K562 (cell line): Measurements from ENCODE around the gene KRTAP2-3. TPM values are rescaled to one million over a fixed set of nuclear protein-coding genes. Genes with fewer than 3 reads are reported as not detected.

Source experiments
- ATAC-seq: fragments of 200-7000 bp; cut with Tn5 transposase; 3 replicates; pipeline ENCODE4 v1.9.1; 2020; ENCODE audit warnings: moderate library complexity
- BruUV-seq: library from RNA; stranded (reverse); fragments of 400-500 nt; replicated peaks from 2 replicates; lab custom pipeline; 2021; lab: Mats Ljungman, UMichigan
- CTCF ChIA-PET: fragments of 300-600 bp; formaldehyde crosslinking; extraction: SDS; loops from one replicate; lab custom pipeline; 2021; ENCODE audit warnings: low intra/inter-chr PET ratio; lab: Yijun Ruan, JAX
- POLR2A ChIA-PET: fragments of 300-600, 350-650 bp; sonication (Branson Sonifier 250); formaldehyde crosslinking; extraction: SDS; loops from one replicate; lab custom pipeline; 2021; ENCODE audit warnings: antibody characterized with exemption, inconsistent platforms; lab: Yijun Ruan, JAX
- DNase-seq, 4 experiments: peaks; one replicate each; pipeline versions ENCODE4 v3.0.0 to v3.0.0-alpha.2; 2011 to 2018; ENCODE audit warnings: low spot score in 3 of 4, mixed read lengths in 3 of 4; ENCODE audit errors: extremely low read depth in 1 of 4
- FAIRE-seq: peaks from 2 replicates; lab custom pipeline; 2011; peaks lifted over from hg19 to GRCh38; lab: Jason Lieb, UNC
- H2AFZ ChIP-seq: 2 replicates; pipeline ENCODE4 v1.6.0; 2011; ENCODE audit warnings: low read depth, low read length, control low read depth, inconsistent platforms
- H3K27ac ChIP-seq: fragments of 200-600 bp; 3 replicates; pipeline ENCODE4 v1.8.0; 2011; ENCODE audit warnings: low read depth, mild to moderate bottlenecking, control low read depth, inconsistent platforms, low read length, moderate library complexity, mixed read lengths; ENCODE audit errors: extremely low read depth
- H3K27me3 ChIP-seq, 2 experiments: fragments of 300-600 bp in 1 of 2; 2 replicates in 1 of 2; 3 replicates in 1 of 2; pipeline versions ENCODE4 v1.6.0 to v1.8.0; 2011; ENCODE audit warnings: inconsistent platforms in 2 of 2, low read length in 2 of 2, mild to moderate bottlenecking in 1 of 2, mixed read lengths in 1 of 2, moderate library complexity in 1 of 2; ENCODE audit not compliant: control insufficient read depth in 2 of 2, insufficient read depth in 2 of 2
- H3K36me3 ChIP-seq: fragments of 300-600 bp; 3 replicates; pipeline ENCODE4 v1.8.0; 2011; ENCODE audit warnings: mild to moderate bottlenecking, low read length, inconsistent platforms; ENCODE audit not compliant: control insufficient read depth, insufficient read depth
- H3K4me1 ChIP-seq, 2 experiments: fragments of 200-600 bp in 1 of 2; replicated peaks in 1 of 2; 2 replicates in 1 of 2; 3 replicates in 1 of 2; pipeline versions ENCODE4 v1.5.1 to v1.8.0; 2011; ENCODE audit warnings: inconsistent platforms in 2 of 2, low read length in 2 of 2, mild to moderate bottlenecking in 1 of 2, mixed read lengths in 1 of 2, moderate library complexity in 1 of 2; ENCODE audit not compliant: control insufficient read depth in 2 of 2, insufficient read depth in 2 of 2
- H3K4me2 ChIP-seq: 2 replicates; pipeline ENCODE4 v1.6.1; 2011; ENCODE audit warnings: low read length, control low read depth, inconsistent platforms, mixed read lengths; ENCODE audit not compliant: insufficient read depth
- H3K4me3 ChIP-seq: fragments of 200-600 bp; sonication (generic), shearing (Covaris generic); 2 replicates; pipeline ENCODE4 v1.5.1; 2016; ENCODE audit warnings: control low read depth, inconsistent platforms
- H3K79me2 ChIP-seq: fragments of 200-600 bp; 3 replicates; pipeline ENCODE4 v1.8.0; 2011; ENCODE audit warnings: low read length, inconsistent platforms; ENCODE audit not compliant: control insufficient read depth, insufficient read depth
- H3K9ac ChIP-seq, 2 experiments: 2 replicates each; pipeline versions ENCODE4 v1.6.0 to v1.6.1; 2011; ENCODE audit warnings: low read depth in 2 of 2, low read length in 2 of 2, control low read depth in 1 of 2, inconsistent platforms in 1 of 2, mild to moderate bottlenecking in 1 of 2, mixed read lengths in 1 of 2; ENCODE audit not compliant: insufficient read depth in 1 of 2
- H3K9me1 ChIP-seq: one replicate; pipeline ENCODE4 v1.6.0; 2011; ENCODE audit warnings: inconsistent platforms, mild to moderate bottlenecking, low read length, moderate library complexity; ENCODE audit not compliant: control insufficient read depth, insufficient read depth
- H3K9me3 ChIP-seq: replicated peaks from 2 replicates; pipeline ENCODE4 v1.5.1; 2011; ENCODE audit warnings: low read depth, low read length, inconsistent platforms; ENCODE audit not compliant: control insufficient read depth, insufficient read depth
- H4K20me1 ChIP-seq: replicated peaks from 2 replicates; pipeline ENCODE4 v1.6.1; 2011; ENCODE audit warnings: low read length, inconsistent platforms, mixed read lengths; ENCODE audit not compliant: control insufficient read depth, insufficient read depth
- BCL6 ChIP-seq: fragments of 250-450 bp; sonication (Bioruptor Pico); IDR thresholded peaks from 2 replicates; pipeline ENCODE4 v1.4.0; 2020
- ETV6 ChIP-seq, 3 experiments: fragments of 150-350 bp in 1 of 3; sonication (generic) in 1 of 3; formaldehyde crosslinking in 1 of 3; IDR thresholded peaks; 2 replicates each; pipeline versions ENCODE4 v1.6.1 to v1.8.0; 2014 to 2022; ENCODE audit warnings: borderline replicate concordance in 2 of 3, low read depth in 2 of 3, antibody characterized with exemption in 1 of 3, low read length in 1 of 3, mild to moderate bottlenecking in 1 of 3, missing genetic modification reagents in 1 of 3
- FOSL1 ChIP-seq: fragments of 200-800 bp; sonication (Bioruptor generic); conservative IDR thresholded peaks from 2 replicates; pipeline ENCODE4 v1.6.1; 2016; ENCODE audit warnings: missing genetic modification characterization, missing compliant biosample characterization
- GTF2E2 ChIP-seq: fragments of 200-800 bp; sonication (Bioruptor generic); IDR thresholded peaks from 2 replicates; pipeline ENCODE4 v1.6.1; 2016; ENCODE audit warnings: missing genetic modification characterization, missing compliant biosample characterization
- GTF3C2 ChIP-seq: IDR thresholded peaks from 3 replicates; pipeline ENCODE4 v1.6.1; 2011; ENCODE audit warnings: borderline replicate concordance, mild to moderate bottlenecking, moderate library complexity; ENCODE audit not compliant: insufficient read length; ENCODE audit errors: extremely low read depth
- HNRNPLL ChIP-seq: fragments of 200-400 bp; formaldehyde crosslinking; IDR thresholded peaks from 2 replicates; pipeline ENCODE4 v1.6.1; 2017; ENCODE audit warnings: low read length, low read depth, mild to moderate bottlenecking; ENCODE audit not compliant: poor library complexity, severe bottlenecking
- MITF ChIP-seq: IDR thresholded peaks from 2 replicates; pipeline ENCODE4 v1.6.1; 2014; ENCODE audit warnings: antibody characterized with exemption
- RBM17 ChIP-seq: fragments of 200-400 bp; formaldehyde crosslinking; IDR thresholded peaks from 2 replicates; pipeline ENCODE4 v1.6.1; 2017; ENCODE audit warnings: low read depth, mild to moderate bottlenecking, low read length, borderline replicate concordance
- TCF3 ChIP-seq: sonication (generic); formaldehyde crosslinking; IDR thresholded peaks from 2 replicates; pipeline ENCODE4 v1.4.0; 2020; ENCODE audit warnings: mild to moderate bottlenecking, missing genetic modification reagents
- USF2 ChIP-seq: sonication (generic); formaldehyde crosslinking; IDR thresholded peaks from 2 replicates; pipeline ENCODE4 v1.5.0; 2020; ENCODE audit warnings: missing genetic modification reagents
- ZNF696 ChIP-seq: fragments of 250-450 bp; sonication (Bioruptor Pico); conservative IDR thresholded peaks from 2 replicates; pipeline ENCODE4 v1.4.0; 2020; ENCODE audit warnings: mild to moderate bottlenecking, moderate library complexity
- ZNF75A ChIP-seq: fragments of 450-650 bp; formaldehyde crosslinking; IDR thresholded peaks from 2 replicates; pipeline ENCODE4 v1.4.0; 2020; ENCODE audit warnings: mild to moderate bottlenecking
- ZNF76 ChIP-seq: fragments of 250-450 bp; sonication (Bioruptor Pico); IDR thresholded peaks from 2 replicates; pipeline ENCODE4 v1.4.0; 2020; ENCODE audit warnings: mild to moderate bottlenecking, moderate library complexity, borderline replicate concordance
- WGBS: fragments of 100-300 bp; shearing (Covaris generic); methylation state at CpG from one replicate; pipeline ENCODE4 v1.1.6; 2016; ENCODE audit warnings: low coverage, mixed read lengths; ENCODE audit not compliant: insufficient coverage; ENCODE audit errors: missing lambda C conversion rate; 5-methylcytosine and 5-hydroxymethylcytosine counted together
- in situ Hi-C: fragments of 300-500 bp; cut with MboI; formaldehyde crosslinking; loops from 4 replicates; pipeline ENCODE4 v1.15.0; 2018; ENCODE audit warnings: inconsistent platforms, mixed read lengths
- intact Hi-C: fragments of 100-400 bp; cut with micrococcal nuclease; formaldehyde crosslinking; loops from 2 replicates; pipeline ENCODE4 v1.14.2; 2022
- polyA plus RNA-seq, 8 experiments: library from polyadenylated mRNA; depleted of rRNA in 4 of 8; stranded (reverse) in 5 of 8; unstranded in 3 of 8; fragments of >200 nt; fragmentation: Nextera tagmentation in 2 of 8; fragmentation: Illumina TruSeq in 1 of 8; extraction: Ambion mirVana in 2 of 8; extraction: Trizol in 1 of 8; gene quantifications; 2 replicates each; pipeline versions ENCODE4 v1.2.1 to v1.2.3, GENCODE V29; 2011 to 2014; ENCODE audit warnings: inconsistent platforms in 1 of 8, missing spikeins in 1 of 8
- total RNA-seq, 7 experiments: library from RNA; depleted of rRNA in 6 of 7; stranded (reverse); fragments of >200 nt in 6 of 7; fragmentation: Illumina TruSeq in 2 of 7; extraction: Trizol in 2 of 7; gene quantifications; 2 replicates each; pipeline versions ENCODE4 v1.2.1 to v1.2.3, GENCODE V29; 2011 to 2021; ENCODE audit warnings: low replicate concordance in 1 of 7

Gene KRTAP2-3
- total and polyA plus RNA-seq, 9 of the 15 experiments (the other 6 are each of a cell fraction or from before 2014, with no cell fraction given), result not detected

- BruUV-seq, result no TSS peak
- Histone ChIP-seq H2AFZ (no peak overlapping the region), H3K27me3 (no peaks in the 10 kb centered on the region)
- TF ChIP-seq MITF, result no peak
- no peak for TF ChIP-seq BCL6 (CRISPR knock-in tag)
- no peak for TF ChIP-seq GTF3C2
- TF ChIP-seq RBM17, result no peak
- no peak for TF ChIP-seq ETV6 (IDR thresholded peaks at IDR 0.05; ENCODE audit: borderline replicate concordance in 1 of 2, low read depth in 2 of 2, low read length in 1 of 2)
- TF ChIP-seq ETV6 (CRISPR knock-in tag; IDR thresholded peaks at IDR 0.05; ENCODE audit: borderline replicate concordance), result no peak
- no peak for TF ChIP-seq ZNF696 (CRISPR knock-in tag)
- no peak for TF ChIP-seq TCF3 (CRISPR knock-in tag)
- TF ChIP-seq ZNF76, result no peak
- TF ChIP-seq USF2, result no peak
- TF ChIP-seq HNRNPLL, result no peak
- no peak for TF ChIP-seq ZNF75A (CRISPR knock-in tag)
- TF ChIP-seq FOSL1 (tag), result no peak
- TF ChIP-seq GTF2E2, result no peak
- TF ChIP-seq, all 486 proteins: peak for 0
- H4K20me1 ChIP-seq, result no peaks in the 10 kb centered on the region
- H3K27ac ChIP-seq, result no peak overlapping the region
- H3K4me3 ChIP-seq, result no peak overlapping the region
- no peak for FAIRE-seq
- no peak for ATAC-seq
- no peaks in the 10 kb centered on the region for H3K9me3 ChIP-seq
- ChIA-PET CTCF (no interaction called here), POLR2A (no interaction called here)
- no peak overlapping the region for H3K9ac ChIP-seq
- H3K9me1 ChIP-seq, result no peaks in the 10 kb centered on the region
- no peak overlapping the region for H3K4me2 ChIP-seq
- in situ Hi-C loops (no loop called here), intact Hi-C loops (no loop called here)
- no peaks in the 10 kb centered on the region for H3K79me2 ChIP-seq
- no peaks in the 10 kb centered on the region for H3K4me1 ChIP-seq
- H3K36me3 ChIP-seq, result no peaks in the 10 kb centered on the region
- no peak for DNase-seq
- WGBS, result 0% methylated on average over 1 of the region's 1 CpG
These were observed 44.0 kb upstream of the KRTAP2-3 start for GRCh38 chr17:41103896-41104295.
